HCT116 (cell line): Measurements from ENCODE around the gene ABCB6.

ENCODE experiments used
- CBX3 ChIP-seq: IDR thresholded peaks from 2 replicates; pipeline ENCODE4 v1.6.1; 2012; ENCODE audit warnings: low read depth
- CTCF ChIP-seq, 3 experiments: fragments of 200-600 bp in 1 of 3; sonication (generic) in 1 of 3; IDR thresholded peaks in 2 of 3; conservative IDR thresholded peaks in 1 of 3; 2 replicates each; pipeline ENCODE4 v1.5.1; 2012 to 2017; ENCODE audit warnings: low read depth in 2 of 3, low read length in 2 of 3, antibody characterized with exemption in 1 of 3, borderline replicate concordance in 1 of 3, control low read depth in 1 of 3, mild to moderate bottlenecking in 1 of 3, mixed read lengths in 1 of 3, mixed run types in 1 of 3, moderate library complexity in 1 of 3; ENCODE audit not compliant: insufficient read depth in 1 of 3
- EZH2 ChIP-seq: fragments of 200-600 bp; sonication (generic); IDR thresholded peaks from 2 replicates; pipeline ENCODE4 v1.6.1; 2017; ENCODE audit warnings: antibody characterized with exemption, mixed run types
- EZH2phosphoT487 ChIP-seq: fragments of 200-600 bp; IDR thresholded peaks from 2 replicates; pipeline ENCODE4 v1.6.1; 2018; ENCODE audit warnings: antibody characterized with exemption, borderline replicate concordance
- POLR2A ChIP-seq: IDR thresholded peaks from 2 replicates; pipeline ENCODE4 v1.7.0; 2011; ENCODE audit warnings: borderline replicate concordance; ENCODE audit not compliant: insufficient read depth, insufficient read length; ENCODE audit errors: extremely low read depth
- POLR2AphosphoS5 ChIP-seq: IDR thresholded peaks from 2 replicates; pipeline ENCODE4 v1.6.1; 2011; ENCODE audit warnings: mild to moderate bottlenecking, low read depth, low read length, moderate library complexity
- RAD21 ChIP-seq: IDR thresholded peaks from 2 replicates; pipeline ENCODE4 v1.6.1; 2012; ENCODE audit warnings: low read depth, mild to moderate bottlenecking
- REST ChIP-seq: IDR thresholded peaks from 2 replicates; pipeline ENCODE4 v1.6.1; 2012; ENCODE audit warnings: low read depth
- SIN3A ChIP-seq: IDR thresholded peaks from 2 replicates; pipeline ENCODE4 v1.6.1; 2012; ENCODE audit warnings: low read depth
- YY1 ChIP-seq: IDR thresholded peaks from 2 replicates; pipeline ENCODE4 v1.6.1; 2011; ENCODE audit warnings: low read length, low read depth, moderate library complexity, mild to moderate bottlenecking; ENCODE audit not compliant: insufficient replicate concordance; ENCODE audit errors: extremely low read depth
- ZNF274 ChIP-seq: fragments of 200-500 bp; sonication (Bioruptor generic); IDR thresholded peaks from 2 replicates; pipeline ENCODE4 v1.6.1; 2014; ENCODE audit warnings: mild to moderate bottlenecking, low read depth, low read length, inconsistent platforms

GRCh38 chr2:219248845-219249202, 30.1 kb upstream of the ABCB6 start:
- TF ChIP-seq CTCF (IDR thresholded peaks at IDR 0.05 in 2 of 3, conservative IDR thresholded peaks at IDR 0.05 in 1 of 3; ENCODE audit: borderline replicate concordance in 1 of 3, insufficient read depth in 1 of 3, low read depth in 2 of 3, low read length in 2 of 3) (no peak), POLR2A (no peak), EZH2 (no peak), YY1 (no peak), POLR2AphosphoS5 (no peak), REST (no peak), SIN3A (no peak), CBX3 (no peak), RAD21 (no peak), EZH2phosphoT487 (no peak), ZNF274 (no peak)
